Measurements from ENCODE around the gene SDHA.

DNA sequence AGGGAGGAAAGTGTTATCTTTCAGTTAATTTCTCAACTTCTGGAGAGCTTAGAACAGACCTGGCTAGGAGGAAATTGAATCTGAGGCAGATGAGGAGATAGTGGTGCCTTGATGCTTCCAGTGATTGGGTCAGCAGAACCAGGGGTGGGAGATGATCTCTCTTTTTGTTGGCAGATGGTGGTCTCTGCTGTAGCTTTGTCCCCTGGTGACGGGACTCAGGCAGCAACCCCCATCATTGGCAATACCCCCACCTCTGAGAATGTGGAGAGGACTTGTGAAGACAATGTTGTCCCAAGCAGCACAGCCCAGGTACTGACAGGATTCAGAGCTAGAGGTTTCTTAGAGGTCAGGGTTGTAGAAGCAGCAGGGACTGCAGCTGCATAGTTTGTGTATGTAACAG is 49.6 kb downstream of the SDHA start:
- TF ChIP-seq, protein P1, sequence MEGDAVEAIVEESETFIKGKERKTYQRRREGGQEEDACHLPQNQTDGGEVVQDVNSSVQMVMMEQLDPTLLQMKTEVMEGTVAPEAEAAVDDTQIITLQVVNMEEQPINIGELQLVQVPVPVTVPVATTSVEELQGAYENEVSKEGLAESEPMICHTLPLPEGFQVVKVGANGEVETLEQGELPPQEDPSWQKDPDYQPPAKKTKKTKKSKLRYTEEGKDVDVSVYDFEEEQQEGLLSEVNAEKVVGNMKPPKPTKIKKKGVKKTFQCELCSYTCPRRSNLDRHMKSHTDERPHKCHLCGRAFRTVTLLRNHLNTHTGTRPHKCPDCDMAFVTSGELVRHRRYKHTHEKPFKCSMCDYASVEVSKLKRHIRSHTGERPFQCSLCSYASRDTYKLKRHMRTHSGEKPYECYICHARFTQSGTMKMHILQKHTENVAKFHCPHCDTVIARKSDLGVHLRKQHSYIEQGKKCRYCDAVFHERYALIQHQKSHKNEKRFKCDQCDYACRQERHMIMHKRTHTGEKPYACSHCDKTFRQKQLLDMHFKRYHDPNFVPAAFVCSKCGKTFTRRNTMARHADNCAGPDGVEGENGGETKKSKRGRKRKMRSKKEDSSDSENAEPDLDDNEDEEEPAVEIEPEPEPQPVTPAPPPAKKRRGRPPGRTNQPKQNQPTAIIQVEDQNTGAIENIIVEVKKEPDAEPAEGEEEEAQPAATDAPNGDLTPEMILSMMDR (IDR thresholded peaks at IDR 0.05 in 8 of 11, conservative IDR thresholded peaks at IDR 0.05 in 3 of 11) = no peak
- TF ChIP-seq POLR2AphosphoS5 (IDR thresholded peaks at IDR 0.05) (no peak), POLR2A (IDR thresholded peaks at IDR 0.05) (no peak)
